BJ (cell line): ENCODE measurements around the gene MAPK6. TPM values are rescaled to one million over a fixed set of nuclear protein-coding genes. Genes with fewer than 3 reads are reported as not detected.

Experiments used
- CTCF ChIA-PET: fragments of 350-600 bp; formaldehyde crosslinking; extraction: SDS; loops from one replicate; lab custom pipeline; 2021; ENCODE audit warnings: antibody characterized with exemption, inconsistent platforms; lab: Yijun Ruan, JAX
- POLR2A ChIA-PET: fragments of 300-600 bp; sonication (Branson Sonifier 250); formaldehyde crosslinking; extraction: SDS; loops from one replicate; lab custom pipeline; 2021; ENCODE audit warnings: antibody characterized with exemption; lab: Charles Lee
- DNase-seq: peaks from one replicate; pipeline ENCODE4 v3.0.0-alpha.2; 2011; ENCODE audit warnings: low read depth
- H3K27me3 ChIP-seq: 2 replicates; pipeline ENCODE4 v1.6.0; 2011; ENCODE audit warnings: low read length; ENCODE audit not compliant: control insufficient read depth, insufficient read depth
- H3K36me3 ChIP-seq: 2 replicates; pipeline ENCODE4 v1.5.1; 2011; ENCODE audit warnings: low read length; ENCODE audit not compliant: control insufficient read depth, insufficient read depth
- H3K4me3 ChIP-seq: 2 replicates; pipeline ENCODE4 v1.5.1; 2011; ENCODE audit warnings: low read depth, mild to moderate bottlenecking, control low read depth, low read length
- CTCF ChIP-seq: IDR thresholded peaks from 2 replicates; pipeline ENCODE4 v1.5.1; 2011; ENCODE audit warnings: low read depth, mild to moderate bottlenecking, control low read depth, inconsistent platforms, low read length, moderate library complexity; ENCODE audit not compliant: insufficient read depth
- polyA plus RNA-seq: library from polyadenylated mRNA; depleted of rRNA; stranded (reverse); fragments of >200 nt; gene quantifications from 2 replicates; pipeline ENCODE4 v1.2.3, GENCODE V29; 2011

MAPK6 gene
- polyA plus RNA-seq, 1 experiment: 21.2 TPM

DNA sequence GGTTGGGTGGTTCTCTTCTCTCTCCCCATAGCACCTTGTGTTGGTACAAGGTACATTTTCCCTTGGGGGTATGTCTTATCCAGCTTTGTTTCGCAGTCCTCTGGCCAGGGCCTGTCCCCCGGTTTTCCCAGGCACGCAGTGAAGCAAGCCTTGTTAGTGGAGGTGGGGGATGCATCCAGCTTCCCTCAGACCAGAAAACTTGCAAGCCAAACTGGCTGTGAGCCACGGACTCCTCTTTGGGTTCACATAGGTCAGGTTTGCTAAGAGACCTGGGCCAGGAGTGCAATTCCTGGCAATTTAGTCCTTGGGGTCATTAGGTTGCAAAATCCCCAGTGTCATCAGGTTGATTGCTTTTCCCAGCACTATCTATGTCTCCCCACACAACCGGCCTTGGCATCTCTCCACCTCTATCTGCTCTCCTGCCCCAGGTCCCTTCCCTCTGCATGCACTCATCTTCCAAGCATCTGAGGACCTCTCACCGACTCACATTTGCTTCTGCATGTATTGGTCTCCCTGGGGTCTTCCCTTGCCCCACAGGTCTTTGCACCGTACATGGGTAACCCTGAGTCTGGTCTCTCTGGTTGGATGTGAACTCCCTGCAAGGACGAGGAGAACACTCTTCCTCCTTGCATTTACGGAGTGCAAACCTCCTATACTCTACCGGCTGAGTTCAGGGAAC, 59.3 kb downstream of the MAPK6 start:
- ChIA-PET POLR2A (no interaction called here), CTCF (interaction anchor here (0.6 to 4.0 kb wide), 25 partner anchors 9 to 450 kb away, joined by 3 to 19 read pairs (median 4); partner anchors contain the start of gene LEO1)
- Histone ChIP-seq H3K36me3 (no peaks in the 10 kb centered on the region), H3K4me3 (no peak overlapping the region), H3K27me3 (no peaks in the 10 kb centered on the region)
- DNase-seq: no peak
- no peak for TF ChIP-seq CTCF

DNA sequence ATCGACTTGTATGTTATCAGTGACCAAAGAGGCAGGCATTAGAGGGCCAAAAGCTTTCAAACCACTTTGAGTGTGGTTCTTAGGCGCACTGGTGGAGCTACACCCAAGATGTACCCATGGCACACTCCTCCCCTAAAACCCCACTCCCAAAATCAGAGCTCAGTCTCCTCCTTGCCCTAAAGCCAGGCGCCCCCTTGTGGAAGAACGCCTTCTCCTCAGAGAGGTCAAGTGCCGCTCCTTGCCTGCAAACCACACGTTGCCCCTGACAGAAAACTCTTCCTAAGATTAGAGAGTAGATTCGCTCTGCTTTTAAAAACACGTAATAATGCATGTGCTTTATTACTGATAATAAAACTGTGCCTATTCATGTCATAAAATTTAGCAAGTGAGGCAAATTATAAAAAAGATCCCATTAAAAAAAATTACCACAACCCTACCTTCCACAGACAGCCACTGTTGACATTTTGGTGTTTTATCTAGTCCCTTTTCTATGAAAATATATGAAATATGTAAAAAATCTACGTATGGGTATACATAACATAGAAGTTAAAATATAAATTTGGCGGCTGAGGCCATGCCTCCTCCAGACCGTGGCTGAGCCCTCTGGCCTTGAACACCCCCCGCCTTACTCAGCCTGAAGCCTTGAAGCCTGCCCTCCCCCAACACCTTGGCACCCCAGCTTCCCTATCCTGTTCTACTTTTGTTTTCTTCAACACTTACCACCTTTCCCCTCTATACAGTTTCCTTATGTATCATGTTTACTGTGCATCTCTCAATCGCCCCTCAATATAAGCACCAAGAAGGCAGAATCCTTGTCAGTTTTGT, 60.1 kb downstream of the MAPK6 start:
- POLR2A ChIA-PET: no interaction called here
- CTCF ChIA-PET: interaction anchor here (0.6 to 4.0 kb wide), 24 partner anchors 9 to 449 kb away, joined by 3 to 19 read pairs (median 4); partner anchors contain the start of gene LEO1
- Histone ChIP-seq H3K36me3 (no peaks in the 10 kb centered on the region), H3K4me3 (no peak overlapping the region), H3K27me3 (no peaks in the 10 kb centered on the region)
- TF ChIP-seq CTCF: peak; percentile 89
- DNase-seq: no peak

DNA sequence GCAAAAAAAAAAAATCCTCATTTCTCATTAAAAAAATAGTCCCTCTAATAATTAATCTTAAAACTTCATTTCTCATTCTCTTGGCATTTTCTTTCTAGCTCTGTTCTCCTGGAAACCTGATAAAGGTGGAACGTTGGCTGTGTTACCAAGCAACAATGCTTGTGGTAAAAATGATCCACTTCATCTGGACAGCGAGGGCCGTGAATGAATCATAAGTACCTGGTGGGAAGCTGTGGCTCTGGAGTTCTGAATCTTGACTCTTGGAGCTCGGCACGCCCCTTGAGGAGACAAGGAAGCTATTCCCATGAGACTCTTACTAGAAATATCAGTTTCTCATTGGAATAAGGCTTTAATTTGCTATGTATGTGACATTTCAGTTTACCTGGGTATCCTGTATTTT, 61.0 kb downstream of the MAPK6 start:
- ChIA-PET CTCF (interaction anchor here (1.1 to 4.0 kb wide), 10 partner anchors 10 to 109 kb away, joined by 3 to 19 read pairs (median 4); partner anchors contain the start of gene LEO1), POLR2A (no interaction called here)
- H3K4me3 ChIP-seq: no peak overlapping the region
- H3K36me3 ChIP-seq: no peaks in the 10 kb centered on the region
- no peaks in the 10 kb centered on the region for H3K27me3 ChIP-seq
- no peak for TF ChIP-seq CTCF
- DNase-seq: no peak

GRCh38 chr15:52080706-52081392, 61.8 kb downstream of the MAPK6 start:
- Histone ChIP-seq H3K36me3 (no peaks in the 10 kb centered on the region), H3K4me3 (no peak overlapping the region), H3K27me3 (no peaks in the 10 kb centered on the region)
- TF ChIP-seq CTCF: no peak
- DNase-seq: no peak
- POLR2A ChIA-PET: no interaction called here
- CTCF ChIA-PET: interaction anchor here (0.7 to 4.0 kb wide), 10 partner anchors 11 to 120 kb away, joined by 3 to 19 read pairs (median 4); partner anchors contain the start of gene LEO1
